Upper lobe of right lung (tissue), 1 donor: Measurements from ENCODE around the gene TBC1D22A. TPM values are rescaled to one million over a fixed set of nuclear protein-coding genes. Genes with fewer than 3 reads are reported as not detected.

ENCODE experiments used
- ATAC-seq: fragments of 200-7000 bp; cut with Tn5 transposase; one replicate; pipeline ENCODE4 v1.9.1; 2020; ENCODE audit warnings: mild to moderate bottlenecking, moderate library complexity
- DNase-seq: peaks from one replicate; pipeline ENCODE4 v3.0.0-alpha.2; 2020
- H3K27ac ChIP-seq: fragments of 200-600 bp; one replicate; pipeline ENCODE4 v1.8.0; 2022
- H3K27me3 ChIP-seq: fragments of 200-600 bp; one replicate; pipeline ENCODE4 v1.8.0; 2022; ENCODE audit warnings: mild to moderate bottlenecking
- H3K36me3 ChIP-seq: fragments of 200-600 bp; one replicate; pipeline ENCODE4 v1.8.0; 2022
- H3K4me1 ChIP-seq: fragments of 200-600 bp; one replicate; pipeline ENCODE4 v1.8.0; 2022
- H3K4me3 ChIP-seq: fragments of 200-600 bp; one replicate; pipeline ENCODE4 v1.8.0; 2022; ENCODE audit warnings: mild to moderate bottlenecking
- H3K9me3 ChIP-seq: fragments of 200-600 bp; one replicate; pipeline ENCODE4 v1.8.0; 2022
- intact Hi-C: fragments of 100-400 bp; cut with DNase I; formaldehyde crosslinking; loops from one replicate; pipeline ENCODE4 v1.11.0; 2022
- total RNA-seq: library from RNA; stranded (reverse); fragmentation: NEBNext Ultra II Directional; extraction: Animal tissue kit (Norgen Biotek cat#: 25700); gene quantifications from one replicate; pipeline ENCODE4 v1.2.1, GENCODE V29; 2021
- TF ChIP-seq, protein P1 (sequence below): fragments of 200-600 bp; IDR thresholded peaks from one replicate; pipeline ENCODE4 v1.8.0; 2022; ENCODE audit warnings: antibody characterized with exemption
- donor health status: DM: no; HTN: yes; CAD: no; lungs with severe emphysema.

TBC1D22A gene
- total RNA-seq, 1 donor from 2014 or later = 31.3 TPM

DNA sequence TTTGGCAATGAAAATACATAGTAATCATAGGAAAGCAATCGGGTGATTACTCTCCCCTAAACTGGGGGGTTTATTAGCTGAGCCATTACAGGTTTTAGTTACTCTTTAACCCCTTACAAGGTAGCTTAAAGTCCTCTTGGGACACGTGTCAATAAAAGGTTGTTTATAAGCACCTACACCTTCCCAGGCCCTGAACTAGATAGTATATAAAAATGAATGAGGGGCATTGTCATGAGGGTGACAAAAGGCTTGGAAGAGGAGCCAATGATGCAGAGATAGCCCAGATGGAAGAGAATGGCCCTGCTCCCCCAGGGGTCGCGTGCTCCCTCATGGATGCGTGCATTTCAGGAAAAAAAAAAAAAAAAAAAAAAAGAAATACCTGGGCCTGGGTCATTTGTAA is 276.9 kb downstream of the TBC1D22A start:
- Histone ChIP-seq H3K27ac (no peak overlapping the region), H3K4me3 (no peak overlapping the region), H3K4me1 (peaks cover 4% of the 10 kb centered on the region), H3K27me3 (no peaks in the 10 kb centered on the region), H3K36me3 (peaks cover 8% of the 10 kb centered on the region), H3K9me3 (no peaks in the 10 kb centered on the region)
- ATAC-seq = no peak
- TF ChIP-seq, protein P1, sequence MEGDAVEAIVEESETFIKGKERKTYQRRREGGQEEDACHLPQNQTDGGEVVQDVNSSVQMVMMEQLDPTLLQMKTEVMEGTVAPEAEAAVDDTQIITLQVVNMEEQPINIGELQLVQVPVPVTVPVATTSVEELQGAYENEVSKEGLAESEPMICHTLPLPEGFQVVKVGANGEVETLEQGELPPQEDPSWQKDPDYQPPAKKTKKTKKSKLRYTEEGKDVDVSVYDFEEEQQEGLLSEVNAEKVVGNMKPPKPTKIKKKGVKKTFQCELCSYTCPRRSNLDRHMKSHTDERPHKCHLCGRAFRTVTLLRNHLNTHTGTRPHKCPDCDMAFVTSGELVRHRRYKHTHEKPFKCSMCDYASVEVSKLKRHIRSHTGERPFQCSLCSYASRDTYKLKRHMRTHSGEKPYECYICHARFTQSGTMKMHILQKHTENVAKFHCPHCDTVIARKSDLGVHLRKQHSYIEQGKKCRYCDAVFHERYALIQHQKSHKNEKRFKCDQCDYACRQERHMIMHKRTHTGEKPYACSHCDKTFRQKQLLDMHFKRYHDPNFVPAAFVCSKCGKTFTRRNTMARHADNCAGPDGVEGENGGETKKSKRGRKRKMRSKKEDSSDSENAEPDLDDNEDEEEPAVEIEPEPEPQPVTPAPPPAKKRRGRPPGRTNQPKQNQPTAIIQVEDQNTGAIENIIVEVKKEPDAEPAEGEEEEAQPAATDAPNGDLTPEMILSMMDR = no peak
- intact Hi-C loops = no loop called here
- DNase-seq = no peak

DNA sequence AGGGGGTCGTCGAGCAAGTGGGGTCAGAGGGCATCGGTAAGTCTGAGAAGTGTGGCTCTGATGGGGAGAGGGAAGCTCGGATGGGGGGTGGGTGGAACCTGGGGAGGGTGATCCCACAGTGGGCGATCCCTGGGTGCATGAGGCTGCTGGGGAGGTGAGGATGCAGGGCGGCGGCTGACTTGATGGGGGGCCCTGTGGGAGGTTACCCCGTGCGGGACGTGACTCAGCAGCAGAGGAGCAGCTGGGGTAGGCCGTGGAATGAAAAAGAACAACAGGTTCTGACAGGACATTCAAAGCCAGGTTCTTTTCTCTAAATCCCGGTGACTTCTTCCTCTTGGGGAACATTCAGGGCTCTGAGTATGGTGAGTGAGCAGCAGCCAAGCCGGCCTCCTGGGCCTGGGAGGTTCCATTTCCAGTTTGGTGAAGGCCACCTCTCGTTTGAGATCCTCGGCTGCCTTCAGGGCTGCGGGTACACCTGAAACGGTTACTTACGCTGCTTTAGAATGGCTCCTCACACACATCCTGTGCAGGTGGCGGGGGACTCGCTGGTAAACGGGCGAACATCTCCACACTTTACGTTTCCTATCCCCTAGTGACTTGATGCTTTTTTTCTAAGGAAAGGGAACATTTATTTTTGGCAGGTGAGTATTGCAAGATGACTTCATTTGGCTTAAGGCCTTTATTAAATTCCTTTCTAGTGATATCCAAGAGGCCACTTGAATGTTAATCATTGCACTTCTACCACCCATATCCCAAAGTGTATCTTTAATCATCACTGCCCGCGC is 278.2 kb downstream of the TBC1D22A start:
- TF ChIP-seq, protein P1 = no peak
- H3K36me3 ChIP-seq = peaks cover 8% of the 10 kb centered on the region
- no peak overlapping the region for H3K4me3 ChIP-seq
- DNase-seq (peak; percentile 45), ATAC-seq (no peak)
- no peaks in the 10 kb centered on the region for H3K27me3 ChIP-seq
- H3K9me3 ChIP-seq = no peaks in the 10 kb centered on the region
- intact Hi-C loops = no loop called here
- H3K4me1 ChIP-seq = peaks cover 4% of the 10 kb centered on the region
- no peak overlapping the region for H3K27ac ChIP-seq

DNA sequence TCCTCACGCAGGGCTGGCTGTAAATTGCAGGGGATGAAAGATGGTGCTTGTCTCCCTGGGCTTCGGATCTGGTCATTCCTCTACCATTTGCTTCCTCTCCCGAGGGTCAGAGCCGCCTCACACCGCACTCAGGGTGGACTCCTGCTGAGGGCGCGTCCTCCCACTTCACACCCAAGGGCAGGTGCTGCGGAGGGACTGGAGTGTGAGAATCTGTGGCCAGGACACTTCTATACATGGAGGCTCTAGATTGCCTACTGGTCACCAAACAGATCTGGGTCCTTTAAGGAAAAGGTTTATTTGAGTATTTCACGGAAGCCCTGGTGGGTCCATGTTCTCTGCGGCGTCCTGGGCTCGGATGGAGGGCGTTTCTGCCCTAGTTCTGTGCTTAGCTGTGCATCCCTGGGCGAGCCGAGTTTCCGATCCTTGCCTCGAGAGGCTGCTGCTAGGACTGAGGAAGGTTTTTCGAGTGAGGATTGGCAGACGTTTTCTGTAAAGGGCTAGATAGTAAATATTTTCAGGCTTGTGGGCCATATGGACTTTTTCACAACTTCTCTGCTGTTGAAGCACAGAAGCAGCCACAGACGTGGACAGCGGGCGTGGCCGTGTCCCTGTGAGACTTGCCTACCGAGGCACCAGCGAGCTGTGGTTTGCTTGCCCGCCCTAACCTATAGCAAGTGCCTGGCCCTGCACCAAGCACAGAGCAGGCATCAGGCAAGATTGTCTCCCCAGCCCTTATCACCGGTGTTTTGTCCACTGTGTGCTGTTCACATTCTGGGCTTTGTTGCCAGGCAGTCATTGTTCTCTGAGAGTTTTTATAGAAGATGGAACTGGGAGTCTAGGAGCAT is 279.0 kb downstream of the TBC1D22A start:
- Histone ChIP-seq H3K27me3 (no peaks in the 10 kb centered on the region), H3K4me1 (peaks cover 4% of the 10 kb centered on the region), H3K4me3 (no peak overlapping the region), H3K36me3 (peaks cover 8% of the 10 kb centered on the region), H3K27ac (no peak overlapping the region), H3K9me3 (no peaks in the 10 kb centered on the region)
- ATAC-seq = no peak
- peak; percentile 46 for DNase-seq
- TF ChIP-seq, protein P1 = no peak
- intact Hi-C loops = no loop called here

DNA sequence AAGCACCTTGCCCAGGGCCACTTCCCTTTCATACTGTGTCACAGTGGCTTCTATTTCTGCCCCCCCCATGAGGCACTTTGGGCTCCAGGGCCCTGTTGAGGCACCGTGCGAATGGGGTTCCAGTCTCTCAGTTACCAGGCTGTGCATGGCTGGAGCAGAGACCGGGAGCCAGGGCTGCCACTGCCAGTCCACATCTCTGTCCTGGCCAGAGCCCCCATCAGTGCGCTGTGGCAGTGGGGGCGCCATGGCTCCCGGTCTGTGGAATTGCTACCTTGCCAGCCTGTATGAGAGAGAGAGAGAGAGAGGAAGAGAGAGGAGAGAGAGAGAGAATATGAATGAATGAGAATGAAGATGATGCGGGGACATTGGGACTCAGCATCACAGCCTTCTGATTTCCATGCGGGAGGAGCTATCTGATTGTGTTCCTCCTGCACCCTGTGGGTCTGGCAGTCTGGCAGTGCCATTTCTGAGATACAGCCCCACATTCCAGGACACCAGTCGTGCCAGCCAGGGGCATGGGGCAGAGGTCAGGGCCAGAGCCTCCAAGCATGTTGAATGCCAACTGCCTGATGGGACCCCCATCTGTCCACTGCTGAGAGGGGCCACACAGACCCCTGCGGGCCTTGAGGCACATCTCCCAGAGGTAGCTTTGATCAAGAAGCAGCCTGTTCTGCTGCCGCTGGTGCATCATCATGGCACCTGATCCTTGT is 279.8 kb downstream of the TBC1D22A start:
- H3K4me3 ChIP-seq = no peak overlapping the region
- H3K4me1 ChIP-seq = peaks cover 4% of the 10 kb centered on the region
- peaks cover 4% of the 10 kb centered on the region for H3K36me3 ChIP-seq
- H3K27ac ChIP-seq = no peak overlapping the region
- DNase-seq (peak; percentile 42), ATAC-seq (no peak)
- TF ChIP-seq, protein P1 = no peak
- H3K27me3 ChIP-seq = no peaks in the 10 kb centered on the region
- no peaks in the 10 kb centered on the region for H3K9me3 ChIP-seq
- intact Hi-C loops = no loop called here

DNA sequence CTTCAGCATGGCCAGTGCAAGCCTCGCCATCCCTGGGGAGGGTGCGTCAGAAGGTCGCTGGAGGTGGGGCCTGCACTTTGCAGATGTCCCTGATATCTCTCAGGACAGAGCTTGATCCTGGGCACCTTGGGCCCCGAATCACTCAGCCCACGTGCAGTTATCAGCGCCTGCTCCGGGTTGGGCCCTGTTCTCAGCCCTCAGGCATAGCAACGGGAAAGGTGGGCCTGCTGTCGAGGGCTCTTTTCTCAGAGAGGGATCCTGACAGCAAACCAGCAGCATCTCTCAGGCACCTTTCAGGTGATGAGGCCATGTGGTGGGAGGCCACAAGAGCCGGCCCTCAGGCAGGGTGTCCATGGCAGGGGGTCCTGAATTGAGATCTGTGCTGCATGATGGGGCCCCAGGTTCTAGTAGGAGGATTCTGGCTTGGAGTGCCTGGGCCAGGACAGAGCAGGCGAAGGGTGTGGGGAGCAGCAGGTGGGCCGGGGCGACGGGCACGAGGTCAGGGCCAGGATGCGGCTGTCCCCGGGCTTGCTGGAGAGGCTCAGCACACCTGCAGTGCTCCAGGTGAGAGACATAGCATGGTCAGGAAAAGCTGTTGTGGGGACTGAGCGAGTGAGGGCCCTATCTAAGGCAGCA is 280.5 kb downstream of the TBC1D22A start:
- Histone ChIP-seq H3K27me3 (no peaks in the 10 kb centered on the region), H3K36me3 (no peaks in the 10 kb centered on the region), H3K4me3 (no peak overlapping the region), H3K9me3 (no peaks in the 10 kb centered on the region), H3K27ac (no peak overlapping the region), H3K4me1 (peaks cover 4% of the 10 kb centered on the region)
- intact Hi-C loops = no loop called here
- DNase-seq (peak; percentile 57), ATAC-seq (no peak)
- TF ChIP-seq, protein P1 = no peak
